Fibroblast of lung (primary cell): Measurements from ENCODE around the gene KLHL33. TPM values are rescaled to one million over a fixed set of nuclear protein-coding genes. Genes with fewer than 3 reads are reported as not detected.
A peak's percentile ranks its signal among the peaks of the same experiment; 100 is the strongest.

Experiments
- DNase-seq, 2 donors: peaks; one replicate each; pipeline versions ENCODE4 v3.0.0 to v3.0.0-alpha.2; 2010; ENCODE audit warnings: low read depth in 2 of 2
- H2AFZ ChIP-seq: 2 replicates; pipeline ENCODE4 v1.5.1; 2012; ENCODE audit warnings: low read length, control low read depth, inconsistent platforms
- H3K27ac ChIP-seq: 2 replicates; pipeline ENCODE4 v1.5.1; 2011; ENCODE audit warnings: low read length, control low read depth; ENCODE audit not compliant: insufficient read depth
- H3K27me3 ChIP-seq: 2 replicates; pipeline ENCODE4 v1.5.1; 2011; ENCODE audit warnings: mild to moderate bottlenecking, low read length; ENCODE audit not compliant: control insufficient read depth, insufficient read depth
- H3K36me3 ChIP-seq: 2 replicates; pipeline ENCODE4 v1.5.1; 2011; ENCODE audit warnings: low read length; ENCODE audit not compliant: control insufficient read depth, insufficient read depth
- H3K4me1 ChIP-seq: 2 replicates; pipeline ENCODE4 v1.5.1; 2011; ENCODE audit warnings: low read length; ENCODE audit not compliant: control insufficient read depth, insufficient read depth; ENCODE audit errors: extremely low read depth
- H3K4me2 ChIP-seq: 2 replicates; pipeline ENCODE4 v1.5.1; 2011; ENCODE audit warnings: low read length, control low read depth; ENCODE audit not compliant: insufficient read depth; ENCODE audit errors: extremely low read depth
- H3K4me3 ChIP-seq, 4 experiments: fragments of 200-600 bp in 1 of 4; sonication (generic) in 1 of 4; replicated peaks in 1 of 4; 2 replicates each; pipeline ENCODE4 v1.5.1; 2011 to 2016; ENCODE audit warnings: low read length in 4 of 4, low read depth in 3 of 4, mild to moderate bottlenecking in 3 of 4, control low read depth in 2 of 4, inconsistent platforms in 1 of 4, mixed read lengths in 1 of 4; ENCODE audit not compliant: insufficient read depth in 1 of 4; ENCODE audit errors: control extremely low read depth in 1 of 4
- H3K79me2 ChIP-seq: 2 replicates; pipeline ENCODE4 v1.5.1; 2012; ENCODE audit warnings: mild to moderate bottlenecking, low read length, inconsistent platforms; ENCODE audit not compliant: control insufficient read depth, insufficient read depth
- H3K9ac ChIP-seq: 2 replicates; pipeline ENCODE4 v1.5.1; 2011; ENCODE audit warnings: mild to moderate bottlenecking, low read length, control low read depth; ENCODE audit not compliant: insufficient read depth
- H3K9me3 ChIP-seq: 2 replicates; pipeline ENCODE4 v1.5.1; 2012; ENCODE audit warnings: low read depth, low read length; ENCODE audit not compliant: control insufficient read depth, insufficient read depth
- H4K20me1 ChIP-seq: 2 replicates; pipeline ENCODE4 v1.5.1; 2011; ENCODE audit warnings: low read length; ENCODE audit not compliant: control insufficient read depth, insufficient read depth; ENCODE audit errors: extremely low read depth
- EZH2 ChIP-seq: IDR thresholded peaks from 2 replicates; pipeline ENCODE4 v1.5.1; 2012; ENCODE audit warnings: low read length, control low read depth, mild to moderate bottlenecking; ENCODE audit errors: missing control alignments
- polyA minus RNA-seq: library from RNA; depleted of rRNA, polyadenylated mRNA; stranded (reverse); fragments of >200 nt; gene quantifications from 2 replicates; pipeline ENCODE4 v1.2.3, GENCODE V29; 2011; ENCODE audit warnings: low replicate concordance
- polyA plus RNA-seq, 2 donors: library from polyadenylated mRNA; depleted of rRNA in 1 of 2; stranded (reverse) in 1 of 2; unstranded in 1 of 2; fragments of >200 nt; gene quantifications; 2 replicates each; pipeline ENCODE4 v1.2.1, GENCODE V29; 2011 to 2012; ENCODE audit warnings: missing spikeins in 1 of 2
- total RNA-seq: library from RNA; depleted of rRNA; stranded (reverse); fragments of >200 nt; gene quantifications from 2 replicates; pipeline ENCODE4 v1.2.1, GENCODE V29; 2014
- TF ChIP-seq, protein P1 (sequence below), 2 donors: IDR thresholded peaks in 1 of 2; conservative IDR thresholded peaks in 1 of 2; 1 replicate in 1 of 2; 2 replicates in 1 of 2; pipeline ENCODE4 v1.5.1; 2011 to 2012; ENCODE audit warnings: low read length in 2 of 2, control low read depth in 1 of 2, inconsistent platforms in 1 of 2, low read depth in 1 of 2, mild to moderate bottlenecking in 1 of 2

Gene KLHL33, protein sequence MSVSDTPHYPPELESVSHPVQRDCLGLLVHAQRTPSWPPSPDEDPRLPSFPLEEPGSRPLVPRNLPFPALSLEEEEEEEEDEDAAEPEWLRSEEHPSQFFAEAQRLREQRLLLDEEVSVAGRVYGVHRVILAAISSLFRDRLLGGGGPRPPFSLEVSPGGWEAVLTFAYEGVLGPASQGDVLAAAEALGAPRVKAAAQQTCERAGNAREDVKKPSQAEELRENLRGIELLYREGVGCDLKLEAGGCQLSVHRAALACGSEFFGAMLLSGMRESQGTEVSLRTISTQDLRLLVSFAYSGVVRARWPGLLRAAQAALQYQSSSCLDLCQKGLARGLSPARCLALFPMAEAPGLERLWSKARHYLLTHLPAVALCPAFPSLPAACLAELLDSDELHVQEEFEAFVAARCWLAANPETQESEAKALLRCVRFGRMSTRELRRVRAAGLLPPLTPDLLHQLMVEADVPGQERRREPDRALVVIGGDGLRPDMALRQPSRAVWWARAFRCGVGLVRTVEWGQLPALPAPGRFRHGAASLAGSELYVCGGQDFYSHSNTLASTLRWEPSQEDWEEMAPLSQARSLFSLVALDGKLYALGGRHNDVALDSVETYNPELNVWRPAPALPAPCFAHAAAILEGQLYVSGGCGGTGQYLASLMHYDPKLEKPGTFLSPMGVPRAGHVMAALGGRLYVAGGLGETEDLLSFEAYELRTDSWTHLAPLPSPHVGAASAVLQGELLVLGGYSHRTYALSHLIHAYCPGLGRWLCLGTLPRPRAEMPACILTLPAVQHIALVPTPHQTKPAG
- total RNA-seq = 0.26 and 1.5 TPM in 2 replicates
- polyA plus RNA-seq = 0.09 and 0.17 TPM in 2 replicates
- polyA plus RNA-seq (2012) = 0.13 and 0.17 TPM in 2 replicates
- not detected in 2 replicates for polyA minus RNA-seq

DNA sequence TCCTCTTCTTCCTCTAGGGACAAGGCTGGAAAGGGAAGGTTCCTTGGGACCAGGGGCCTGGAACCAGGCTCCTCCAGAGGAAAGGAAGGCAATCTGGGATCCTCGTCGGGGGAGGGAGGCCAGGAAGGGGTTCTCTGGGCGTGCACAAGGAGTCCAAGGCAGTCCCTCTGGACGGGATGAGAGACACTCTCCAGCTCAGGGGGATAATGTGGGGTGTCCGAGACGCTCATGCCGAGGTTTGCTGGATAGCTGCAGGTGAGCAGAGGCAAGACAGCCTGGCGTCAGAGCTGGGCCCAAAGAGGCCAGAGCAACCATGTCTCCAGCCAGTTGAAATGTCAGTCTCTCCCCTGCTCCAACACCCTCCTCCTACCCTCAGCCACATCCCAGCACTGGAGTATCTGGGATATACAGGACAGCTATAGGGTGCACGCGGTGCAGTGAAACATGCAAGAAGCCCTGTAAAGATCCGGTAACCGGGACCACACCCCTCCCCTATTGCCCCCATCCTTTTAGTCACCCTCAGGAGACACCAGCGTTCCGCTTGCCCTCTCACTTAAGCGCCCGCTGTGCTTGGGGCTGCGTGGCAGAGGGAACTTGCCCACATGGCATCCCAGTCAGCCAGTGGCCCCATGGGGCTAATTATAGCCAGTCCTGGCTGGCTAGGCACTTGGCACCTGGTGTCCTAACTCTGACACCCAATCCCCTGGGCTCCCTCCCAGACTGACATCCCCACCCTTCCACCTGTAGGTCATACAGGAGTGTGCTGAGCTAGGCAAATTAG, at the start of gene KLHL33:
Gene KLHL33 (minus strand): TSS at position 585 of the 781 bp plus-strand sequence. CDS start 355 bp downstream, at position 230.
- DNase-seq = no peak
- Histone ChIP-seq H3K9ac (no peak within 1 kb of the TSS), H3K9me3 (no peaks in the 10 kb centered on the region), H3K36me3 (no peaks in the 10 kb centered on the region), H3K79me2 (no peaks in the 10 kb centered on the region), H3K27me3 (no peaks in the 10 kb centered on the region), H3K27ac (no peak within 1 kb of the TSS), H3K4me2 (peak within 1 kb of the TSS; percentile 42), H4K20me1 (no peaks in the 10 kb centered on the region), H3K4me3 (peak within 1 kb of the TSS in 2 of 4 experiments; percentile 8 to 22), H3K4me1 (peaks cover 3% of the 10 kb centered on the region), H2AFZ (peak within 1 kb of the TSS; percentile 75)
- TF ChIP-seq EZH2 = no peak

DNA sequence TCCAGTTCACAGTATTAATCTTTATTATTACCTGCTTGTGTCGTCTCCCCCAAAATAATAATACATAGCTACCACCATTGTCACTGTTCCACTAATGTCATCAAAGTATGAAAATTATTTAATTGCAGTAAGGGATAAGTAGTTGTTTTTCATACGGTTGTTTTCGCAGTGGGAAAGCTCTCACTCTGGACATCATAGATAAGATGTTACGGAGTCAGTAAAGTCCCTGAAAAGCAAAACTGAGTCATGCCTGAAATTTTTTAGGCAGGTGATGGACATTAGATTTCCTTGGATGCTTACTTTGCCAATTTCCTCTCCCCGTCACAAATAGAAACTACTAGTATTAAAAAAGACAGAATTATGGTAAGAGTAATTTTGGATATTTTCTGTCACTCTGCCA, 46.4 kb upstream of the KLHL33 start:
- no peak overlapping the region for H3K4me3 ChIP-seq
- TF ChIP-seq EZH2 = no peak
- TF ChIP-seq, protein P1, sequence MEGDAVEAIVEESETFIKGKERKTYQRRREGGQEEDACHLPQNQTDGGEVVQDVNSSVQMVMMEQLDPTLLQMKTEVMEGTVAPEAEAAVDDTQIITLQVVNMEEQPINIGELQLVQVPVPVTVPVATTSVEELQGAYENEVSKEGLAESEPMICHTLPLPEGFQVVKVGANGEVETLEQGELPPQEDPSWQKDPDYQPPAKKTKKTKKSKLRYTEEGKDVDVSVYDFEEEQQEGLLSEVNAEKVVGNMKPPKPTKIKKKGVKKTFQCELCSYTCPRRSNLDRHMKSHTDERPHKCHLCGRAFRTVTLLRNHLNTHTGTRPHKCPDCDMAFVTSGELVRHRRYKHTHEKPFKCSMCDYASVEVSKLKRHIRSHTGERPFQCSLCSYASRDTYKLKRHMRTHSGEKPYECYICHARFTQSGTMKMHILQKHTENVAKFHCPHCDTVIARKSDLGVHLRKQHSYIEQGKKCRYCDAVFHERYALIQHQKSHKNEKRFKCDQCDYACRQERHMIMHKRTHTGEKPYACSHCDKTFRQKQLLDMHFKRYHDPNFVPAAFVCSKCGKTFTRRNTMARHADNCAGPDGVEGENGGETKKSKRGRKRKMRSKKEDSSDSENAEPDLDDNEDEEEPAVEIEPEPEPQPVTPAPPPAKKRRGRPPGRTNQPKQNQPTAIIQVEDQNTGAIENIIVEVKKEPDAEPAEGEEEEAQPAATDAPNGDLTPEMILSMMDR (conservative IDR thresholded peaks at IDR 0.05 in 1 of 2, IDR thresholded peaks at IDR 0.05 in 1 of 2; ENCODE audit: low read depth in 1 of 2, low read length in 2 of 2) = no peak
- H3K9ac ChIP-seq = no peak overlapping the region
- DNase-seq = no peak
- no peaks in the 10 kb centered on the region for H3K79me2 ChIP-seq
- no peak overlapping the region for H3K27ac ChIP-seq
- no peaks in the 10 kb centered on the region for H3K9me3 ChIP-seq
- no peak overlapping the region for H2AFZ ChIP-seq
- H3K27me3 ChIP-seq = no peaks in the 10 kb centered on the region
- H3K4me2 ChIP-seq = no peak overlapping the region
- H3K36me3 ChIP-seq = peaks cover 3% of the 10 kb centered on the region
- no peaks in the 10 kb centered on the region for H3K4me1 ChIP-seq
- H4K20me1 ChIP-seq = no peaks in the 10 kb centered on the region

DNA sequence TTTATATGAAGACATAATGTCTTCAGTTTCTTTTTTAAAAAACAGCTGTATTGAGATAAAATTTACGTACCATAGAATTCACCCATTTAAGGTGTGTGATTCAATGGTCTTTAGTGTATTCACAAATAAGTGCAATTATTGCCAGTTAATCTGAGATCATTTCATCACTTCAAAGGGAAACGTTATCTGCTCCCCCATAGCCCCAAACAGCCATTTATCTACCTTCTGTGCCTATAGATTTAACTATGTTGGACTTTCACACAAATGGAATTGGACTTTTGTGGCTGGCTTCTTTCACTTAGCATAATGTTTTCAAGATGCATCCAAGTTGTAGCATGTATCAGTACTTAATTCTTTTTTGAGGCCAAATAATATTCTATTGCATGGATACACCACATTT, 42.9 kb upstream of the KLHL33 start:
- Histone ChIP-seq H2AFZ (no peak overlapping the region), H3K9ac (no peak overlapping the region), H3K27me3 (no peaks in the 10 kb centered on the region), H3K4me3 (no peak overlapping the region), H3K9me3 (no peaks in the 10 kb centered on the region), H3K79me2 (no peaks in the 10 kb centered on the region), H3K4me2 (no peak overlapping the region), H4K20me1 (no peaks in the 10 kb centered on the region), H3K4me1 (no peaks in the 10 kb centered on the region), H3K27ac (no peak overlapping the region), H3K36me3 (peaks cover 5% of the 10 kb centered on the region)
- TF ChIP-seq, protein P1 (conservative IDR thresholded peaks at IDR 0.05 in 1 of 2, IDR thresholded peaks at IDR 0.05 in 1 of 2; ENCODE audit: low read depth in 1 of 2, low read length in 2 of 2) = no peak
- TF ChIP-seq EZH2 = no peak
- DNase-seq = no peak
